HG03045 (cell line): ENCODE results near the gene LPIN1.
A peak's percentile ranks its signal among the peaks of the same experiment; 100 is the strongest.

ENCODE experiments used
- ATAC-seq: cut with Tn5 transposase; IDR thresholded peaks from one replicate; pipeline ENCODE4 v1.9.1; 2021; ENCODE audit warnings: mild to moderate bottlenecking, moderate library complexity; ENCODE audit not compliant: unreplicated experiment

Gene LPIN1

DNA sequence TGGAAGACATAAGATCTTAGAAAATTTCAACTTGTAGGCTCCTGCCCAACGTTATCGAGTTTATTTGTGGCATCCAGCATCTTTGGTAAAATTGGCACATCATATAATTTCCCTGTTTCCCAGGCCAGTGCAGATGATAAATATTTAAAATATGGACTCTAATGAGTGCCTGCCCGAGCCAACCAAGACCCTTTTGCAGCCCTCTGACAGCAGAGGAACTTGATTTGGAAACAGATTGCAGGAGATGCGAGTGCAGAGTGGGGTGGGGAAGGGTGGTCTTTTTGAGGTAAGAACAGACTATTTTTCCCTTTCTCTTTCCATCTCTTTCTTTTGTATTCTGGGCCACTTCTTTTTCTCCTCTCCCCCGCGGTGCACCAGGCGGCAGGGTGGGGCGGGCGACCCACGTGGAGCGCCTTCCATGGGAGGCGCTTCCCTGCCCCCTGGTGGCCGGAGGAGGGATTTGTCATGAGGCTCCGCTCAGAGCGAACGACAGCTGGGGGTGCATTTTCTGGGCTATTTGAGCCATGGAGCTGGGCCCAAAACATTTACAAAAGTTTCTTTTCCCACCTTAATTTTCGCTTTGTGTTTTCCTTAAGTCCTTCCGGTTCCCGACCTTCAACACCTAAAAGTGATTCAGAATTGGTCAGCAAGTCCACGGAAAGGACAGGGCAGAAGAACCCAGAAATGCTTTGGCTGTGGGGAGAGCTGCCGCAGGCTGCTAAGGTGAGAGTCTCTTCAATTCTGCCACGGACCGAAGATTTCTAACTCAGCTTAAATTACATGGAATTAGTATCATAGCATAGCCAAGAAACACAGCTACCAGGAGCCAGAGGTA lies 32.7 kb downstream of the LPIN1 start:
- peak; percentile 89 for ATAC-seq

DNA sequence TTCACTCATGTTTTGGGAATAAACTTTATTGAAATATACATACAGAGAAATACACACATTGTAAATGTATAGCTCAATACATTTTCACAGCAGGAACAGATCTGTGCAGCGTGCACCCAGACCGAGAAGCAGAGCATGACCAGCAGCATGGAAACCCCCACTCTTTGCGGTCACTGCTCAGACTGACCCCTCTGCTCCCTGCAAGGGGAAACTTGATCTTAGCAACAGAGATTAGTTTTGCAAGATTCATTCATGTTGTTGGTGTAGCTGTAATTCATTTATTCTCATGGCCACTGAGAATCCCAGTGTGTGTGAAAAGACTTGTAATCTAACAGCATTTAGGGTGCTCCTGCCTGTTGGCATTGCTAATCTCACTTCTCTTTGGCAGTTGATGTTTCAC lies 35.2 kb downstream of the LPIN1 start:
- ATAC-seq, result no peak

DNA sequence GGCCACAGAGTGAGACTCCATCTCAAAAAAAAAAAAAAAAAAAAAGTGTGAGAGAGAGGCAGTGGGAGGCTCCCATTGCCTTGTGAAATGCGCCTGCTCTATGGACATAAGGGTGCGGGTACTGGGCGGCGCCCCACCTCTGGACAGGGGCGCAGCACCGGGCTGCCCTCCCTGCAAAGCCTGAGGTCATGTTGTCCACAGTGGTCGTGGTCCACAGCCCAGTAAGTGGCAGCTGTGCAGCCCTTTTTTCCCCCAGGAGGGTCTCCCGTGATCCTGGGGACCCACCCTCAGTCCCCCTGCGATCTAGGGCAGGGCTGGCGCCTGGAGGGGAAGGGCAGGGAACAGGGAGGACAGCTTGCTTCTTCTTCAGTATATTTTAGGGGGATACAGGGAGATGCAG lies 37.8 kb downstream of the LPIN1 start:
- ATAC-seq, result no peak

DNA sequence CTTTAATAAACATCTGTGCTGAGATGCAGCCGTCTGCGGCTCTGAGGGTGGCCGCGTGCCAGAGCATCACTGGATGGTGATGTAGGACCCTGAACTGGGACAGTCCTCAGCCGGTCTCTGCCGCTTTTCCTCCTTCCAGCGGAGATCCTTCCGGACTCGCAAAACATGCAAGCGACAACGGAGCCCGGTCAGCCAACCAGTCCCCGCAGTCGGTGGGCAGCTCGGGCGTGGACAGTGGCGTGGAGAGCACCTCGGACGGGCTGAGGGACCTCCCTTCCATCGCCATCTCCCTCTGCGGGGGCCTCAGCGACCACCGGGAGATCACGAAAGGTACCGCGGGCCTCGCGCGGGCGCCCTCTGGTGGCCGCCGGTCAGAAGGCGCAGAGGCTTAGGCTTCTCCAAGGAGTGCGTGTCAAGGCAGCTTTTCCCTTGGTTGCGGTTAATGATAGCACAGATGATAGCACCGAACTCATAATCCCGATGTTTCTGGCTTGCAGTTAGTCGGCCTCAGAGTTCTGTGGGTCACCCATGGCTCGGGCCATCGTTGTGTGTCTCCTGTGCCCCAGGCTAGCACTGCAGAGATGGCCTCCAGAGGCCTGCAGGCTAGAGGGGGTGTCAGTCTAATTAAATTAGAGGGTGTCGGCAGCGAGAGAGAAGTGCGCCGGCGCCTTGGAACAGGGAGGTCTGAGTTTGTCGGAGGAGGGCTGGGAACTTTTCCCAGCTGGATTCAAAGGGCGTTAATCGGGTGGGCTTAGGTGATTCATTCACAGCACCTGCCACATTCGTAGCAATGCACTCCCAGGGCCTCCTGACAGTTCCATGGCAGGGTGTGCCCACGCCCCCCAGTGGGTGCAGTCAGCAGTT lies 38.5 kb downstream of the LPIN1 start:
- ATAC-seq, result no peak

DNA sequence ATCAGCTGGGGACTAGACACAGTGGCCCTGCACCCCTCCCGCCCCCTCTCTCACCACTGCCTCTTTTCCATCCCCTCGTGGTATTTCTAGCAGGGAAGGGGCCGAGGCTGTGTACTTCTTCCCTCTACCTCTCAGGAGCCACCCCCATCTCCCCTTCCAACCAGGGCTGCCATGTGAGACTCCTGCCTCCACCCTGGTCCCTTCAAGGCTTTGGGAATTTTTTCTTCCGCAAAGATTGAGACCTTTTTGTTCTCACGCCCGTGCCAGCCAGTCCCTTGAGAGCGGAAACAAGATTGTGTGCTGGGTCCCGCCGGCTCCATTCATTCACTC lies 39.1 kb downstream of the LPIN1 start:
- ATAC-seq, result no peak

DNA sequence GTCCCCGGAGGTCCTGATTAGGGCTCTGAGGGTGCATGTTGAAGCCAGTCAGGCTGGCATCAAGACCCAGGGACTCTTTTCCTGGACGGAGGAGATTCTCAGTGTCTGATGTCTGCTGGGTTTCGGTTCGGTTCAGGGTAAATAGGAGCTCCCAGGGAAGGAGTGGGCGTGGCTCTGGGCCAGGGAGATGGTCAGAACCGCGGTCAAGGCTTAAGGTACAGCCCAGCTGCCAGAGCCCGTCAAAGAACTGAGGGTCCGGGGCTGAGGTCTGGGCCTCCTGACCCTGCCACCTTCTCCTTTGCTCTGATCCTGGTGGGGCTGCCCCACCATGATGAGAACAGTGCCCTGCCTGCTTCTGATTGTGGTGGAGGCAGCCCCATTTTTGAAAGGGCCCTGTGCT lies 39.8 kb downstream of the LPIN1 start:
- no peak for ATAC-seq

DNA sequence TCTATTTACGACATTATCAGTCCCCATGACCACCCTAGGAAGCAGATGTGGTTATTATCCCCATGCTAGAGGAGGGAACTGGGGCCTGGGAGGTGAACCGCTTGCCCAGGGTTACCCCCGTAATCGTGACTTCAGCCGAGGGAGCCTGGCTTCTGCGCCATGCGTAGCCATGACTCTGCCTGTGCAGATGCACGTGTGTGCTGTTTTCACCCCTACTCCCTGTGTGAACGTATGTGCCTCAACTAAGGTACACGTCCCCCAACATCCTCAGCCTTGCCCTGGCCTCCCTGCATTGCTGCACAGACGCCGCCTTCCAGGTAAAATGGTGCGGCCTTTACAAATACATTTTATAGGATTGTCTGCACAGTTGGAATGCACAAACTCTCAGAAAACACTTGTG lies 40.2 kb downstream of the LPIN1 start:
- ATAC-seq, result no peak

DNA sequence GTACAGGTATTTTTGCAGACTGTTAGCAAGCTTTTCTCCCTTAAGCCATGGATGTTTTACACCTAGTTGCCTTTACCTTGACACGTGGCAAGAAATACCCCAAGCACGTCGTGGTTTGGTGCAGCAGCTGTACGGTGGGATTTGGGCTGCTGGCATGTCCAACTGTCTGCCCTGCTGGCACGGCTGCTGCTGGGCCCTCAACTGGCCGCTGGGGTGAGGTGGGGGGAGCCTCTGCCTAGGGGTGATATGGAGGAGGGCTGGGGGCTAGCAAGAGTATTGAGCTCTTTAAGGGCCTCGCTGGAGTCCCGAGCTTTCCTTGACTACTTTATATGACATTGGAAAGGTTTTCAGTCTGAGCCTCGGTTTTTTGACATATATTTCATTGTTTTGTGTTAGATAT lies 41.6 kb downstream of the LPIN1 start:
- no peak for ATAC-seq

DNA sequence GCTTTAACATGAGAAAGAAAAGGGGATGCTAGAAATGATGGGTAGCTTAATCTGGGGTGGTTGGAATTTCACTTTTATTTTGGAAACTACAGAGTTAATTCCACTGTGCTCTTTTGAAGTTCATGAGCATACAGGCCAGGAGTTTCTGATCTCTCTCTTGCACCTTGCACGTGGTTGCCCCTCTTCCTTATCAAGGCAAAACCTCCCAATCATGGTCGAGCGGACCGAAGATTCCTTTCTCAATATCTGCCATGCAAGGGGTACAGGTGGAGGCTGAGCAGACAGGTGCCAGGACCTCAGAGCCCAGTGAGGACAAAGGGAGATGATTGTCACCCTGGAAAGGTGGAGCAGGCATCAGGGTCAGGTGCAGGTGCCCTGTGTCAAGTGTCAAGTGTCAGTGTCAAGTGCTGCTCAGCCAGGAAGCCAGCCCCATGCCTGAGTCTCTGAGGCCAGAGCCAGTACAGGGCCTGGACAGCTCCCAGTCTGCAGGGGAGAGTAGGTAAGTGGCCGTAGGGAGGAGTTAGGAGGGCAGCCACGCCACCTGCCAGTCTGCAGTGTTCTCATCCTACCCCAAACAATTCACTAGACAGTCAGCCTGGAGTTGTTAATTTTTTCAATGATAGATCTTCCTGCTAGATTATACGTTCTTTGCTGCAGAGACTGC lies 42.2 kb downstream of the LPIN1 start:
- ATAC-seq, result no peak

DNA sequence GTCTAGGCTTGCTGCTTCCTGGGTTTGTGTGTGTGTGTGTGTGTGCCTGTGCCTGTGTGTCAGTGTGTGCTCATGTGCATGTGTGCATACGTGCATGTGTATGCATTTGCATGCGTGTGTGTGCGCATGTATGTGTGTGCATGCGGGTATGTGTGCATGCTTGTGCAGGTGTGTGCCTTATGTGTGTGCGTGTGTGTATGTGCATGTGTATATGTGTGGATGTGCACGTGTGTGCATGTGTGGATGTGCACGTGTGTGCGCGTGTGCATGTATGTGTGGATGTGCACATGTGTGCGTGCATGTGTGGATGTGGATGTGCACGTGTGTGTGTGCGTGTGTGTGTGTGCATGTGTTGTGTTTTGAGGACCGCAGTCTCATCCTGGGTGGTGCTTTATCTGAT lies 42.8 kb downstream of the LPIN1 start:
- ATAC-seq, result no peak

DNA sequence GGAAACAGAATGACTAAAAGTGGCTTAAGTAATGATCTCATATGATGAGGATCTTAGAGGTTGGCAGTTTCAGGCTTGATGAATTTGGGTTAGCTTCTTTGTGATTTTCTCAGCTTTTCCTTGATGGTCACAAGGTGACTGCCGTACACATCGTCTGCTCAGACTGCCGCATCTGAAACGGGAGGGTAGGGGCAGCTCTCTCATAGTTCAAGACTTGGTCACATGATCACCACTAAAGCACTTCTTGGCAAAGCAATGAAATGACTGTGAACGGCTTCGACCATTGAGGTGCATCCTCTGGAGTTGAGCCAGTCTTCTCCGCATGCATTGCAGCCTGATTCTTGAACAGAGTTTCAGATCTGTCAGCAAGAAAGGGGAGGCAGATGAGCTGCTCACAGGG lies 43.8 kb downstream of the LPIN1 start:
- no peak for ATAC-seq

DNA sequence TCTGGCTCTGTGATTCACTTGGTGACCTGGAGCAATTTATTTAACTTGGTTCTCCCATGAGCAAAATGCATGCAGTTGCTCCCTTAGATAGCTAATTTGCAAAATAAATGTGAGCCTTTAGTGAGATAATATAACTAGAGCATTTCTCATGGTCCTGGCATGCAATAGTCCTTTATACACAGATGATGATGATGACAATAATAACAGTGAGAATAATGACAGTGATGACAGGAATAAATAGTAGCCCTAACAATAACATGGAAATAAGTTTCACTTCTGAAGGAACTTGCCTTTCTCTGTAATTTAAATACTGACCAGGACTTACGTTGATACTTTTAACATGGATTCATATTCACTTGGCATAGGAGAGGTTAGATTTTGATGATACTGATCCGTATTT lies 49.2 kb downstream of the LPIN1 start:
- no peak for ATAC-seq

DNA sequence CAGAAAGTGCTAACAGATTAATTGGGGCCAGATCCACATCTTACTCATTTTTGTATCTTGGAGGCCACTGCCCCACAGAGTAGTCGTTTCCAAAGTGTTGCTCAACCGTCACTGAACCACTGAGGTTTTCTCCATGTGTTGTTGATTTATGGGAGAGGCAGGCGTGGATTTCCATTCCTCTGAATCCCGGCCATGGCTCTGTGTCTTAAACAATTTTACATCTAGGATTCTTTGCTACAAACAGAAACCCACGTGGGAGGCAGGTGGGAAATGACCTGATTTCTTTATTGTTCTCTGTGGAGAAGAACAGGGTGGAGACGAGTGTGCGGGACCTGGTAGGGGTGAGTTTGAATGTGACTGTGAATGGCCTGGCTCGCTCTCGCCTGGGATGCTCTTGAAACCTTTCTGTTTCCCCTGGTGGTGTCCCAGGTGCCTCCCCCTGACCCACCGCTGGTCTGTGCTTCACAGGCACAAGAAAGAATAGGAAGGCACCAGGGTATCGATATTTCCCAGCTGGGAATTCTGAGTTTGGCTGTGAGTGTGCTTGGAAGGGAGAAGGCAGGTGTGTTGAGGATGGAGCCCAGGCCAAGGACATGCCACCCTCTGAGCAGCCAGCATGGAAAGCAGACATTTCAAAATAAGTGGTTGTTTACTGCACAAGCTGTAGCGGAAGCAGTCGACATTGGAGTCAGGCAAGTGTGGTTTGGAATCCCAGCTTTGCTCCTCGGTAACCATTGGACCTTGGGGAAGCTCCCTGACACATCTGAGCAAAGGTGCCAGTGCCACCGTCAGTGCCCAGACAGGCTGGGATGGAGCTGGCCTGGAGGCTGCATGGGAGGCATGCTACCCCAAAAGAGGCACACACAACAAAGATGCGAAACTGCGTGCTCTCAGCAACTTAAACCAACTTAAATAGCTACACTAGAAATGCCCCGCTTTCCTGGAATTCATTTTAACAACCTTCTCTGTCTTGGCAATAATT lies 50.0 kb downstream of the LPIN1 start:
- no peak for ATAC-seq

DNA sequence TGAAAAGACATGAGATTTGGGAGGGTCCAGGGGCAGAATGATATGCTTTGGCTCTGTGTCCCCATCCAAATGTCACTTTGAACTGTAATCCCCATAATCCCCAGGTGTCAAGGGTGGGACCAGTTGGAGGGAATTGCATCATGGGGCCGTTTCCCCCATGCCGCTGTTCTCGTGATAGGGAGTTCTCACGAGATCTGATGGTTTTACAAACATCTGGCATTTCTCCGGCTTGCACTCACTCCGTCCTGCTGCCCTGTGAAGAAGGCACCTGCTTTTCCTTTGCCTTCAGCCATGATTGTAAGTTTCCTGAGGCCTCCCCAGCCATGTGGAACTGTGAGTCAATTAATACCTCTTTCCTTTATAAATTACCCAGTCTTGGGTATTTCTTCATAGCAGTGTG lies 51.4 kb downstream of the LPIN1 start:
- ATAC-seq, result no peak

DNA sequence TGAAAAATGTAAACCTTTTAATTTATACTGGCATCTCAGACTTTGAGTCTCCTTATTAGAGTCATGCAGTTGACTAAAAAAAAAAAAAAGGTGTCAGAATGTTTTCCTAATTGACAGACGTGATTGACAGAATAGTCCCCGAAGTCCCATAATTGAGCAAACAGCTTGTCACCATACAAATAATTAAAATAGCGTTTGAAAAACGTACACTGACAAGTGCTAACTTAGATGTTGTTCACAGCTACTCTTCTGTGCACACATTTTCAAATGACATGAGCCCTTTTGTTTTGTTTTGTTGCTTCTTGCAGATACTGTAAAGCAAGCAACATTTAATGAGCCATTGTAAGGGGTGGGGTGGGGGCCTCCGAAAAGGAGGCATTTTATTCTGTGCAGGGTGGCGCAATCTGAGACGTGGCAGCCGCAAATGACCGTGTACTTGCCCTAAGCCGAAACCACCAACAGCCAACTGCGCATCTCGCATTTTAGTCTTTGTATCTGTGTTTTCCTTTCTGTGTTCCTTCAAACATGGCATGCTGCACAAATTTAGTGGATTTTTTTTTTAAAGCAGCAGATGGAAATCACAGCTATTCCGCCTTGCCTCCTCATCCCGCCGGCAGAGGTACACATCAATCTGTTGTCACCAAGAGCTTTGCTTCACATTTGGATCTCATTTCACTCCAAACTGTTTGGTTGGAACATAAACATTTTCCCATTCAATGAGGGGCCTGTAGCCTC lies 52.4 kb downstream of the LPIN1 start:
- no peak for ATAC-seq

DNA sequence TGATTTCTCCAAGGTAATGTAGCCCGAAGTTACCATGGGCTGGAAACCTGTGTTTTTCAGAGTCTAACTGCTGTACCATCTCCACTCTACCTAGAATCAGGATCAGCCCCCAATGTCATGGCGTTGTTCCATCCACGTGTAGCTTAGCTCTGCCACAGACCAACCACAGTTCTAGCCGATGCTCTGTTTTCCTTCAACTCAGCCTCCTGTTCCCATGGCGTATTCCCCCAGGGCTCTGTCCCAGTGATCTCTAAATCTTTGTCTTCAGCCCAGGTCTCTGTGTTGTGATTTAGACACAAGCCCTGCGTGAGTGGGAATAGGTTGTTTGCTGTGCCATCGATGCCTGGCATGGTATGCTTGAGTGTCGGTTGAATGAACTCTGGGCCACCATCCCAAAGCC lies 53.4 kb downstream of the LPIN1 start:
- ATAC-seq, result no peak

DNA sequence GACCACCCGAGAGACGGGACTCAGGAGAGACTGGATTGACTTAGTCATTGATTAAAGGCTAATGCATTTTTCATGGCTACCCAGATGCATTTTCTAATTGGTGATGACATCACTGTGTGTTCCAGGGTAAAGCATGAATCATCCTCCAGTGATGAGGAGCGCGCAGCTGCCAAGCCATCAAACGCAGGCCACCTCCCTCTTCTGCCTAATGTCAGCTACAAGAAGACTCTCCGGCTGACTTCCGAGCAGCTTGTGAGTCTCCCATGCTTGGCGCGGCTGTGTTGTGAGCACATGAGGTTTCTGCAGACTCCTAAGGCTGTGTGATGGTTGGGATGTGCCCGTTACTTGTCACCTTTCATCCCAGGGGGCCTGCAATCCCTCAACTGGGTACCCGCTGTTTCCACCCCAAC lies 56.4 kb downstream of the LPIN1 start:
- no peak for ATAC-seq

DNA sequence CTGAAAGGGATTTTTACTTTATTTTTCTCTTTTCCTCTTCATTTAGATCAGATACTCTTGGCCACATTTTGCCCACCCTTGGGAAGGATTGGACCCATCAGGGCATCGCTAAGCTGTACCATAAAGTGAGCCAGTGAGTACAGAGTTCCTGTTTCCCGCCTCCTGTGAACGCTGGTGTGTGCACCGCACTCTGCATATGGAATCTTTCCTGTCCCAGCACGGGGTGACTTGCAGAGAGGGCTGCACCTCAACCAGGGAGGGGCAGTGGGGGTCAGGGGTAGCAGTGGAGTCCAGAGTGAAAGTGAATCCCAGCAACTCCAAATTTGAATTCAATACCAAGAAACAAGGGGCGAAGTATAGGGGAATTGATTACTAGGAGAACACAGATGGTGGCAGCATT lies 58.6 kb downstream of the LPIN1 start:
- no peak for ATAC-seq

DNA sequence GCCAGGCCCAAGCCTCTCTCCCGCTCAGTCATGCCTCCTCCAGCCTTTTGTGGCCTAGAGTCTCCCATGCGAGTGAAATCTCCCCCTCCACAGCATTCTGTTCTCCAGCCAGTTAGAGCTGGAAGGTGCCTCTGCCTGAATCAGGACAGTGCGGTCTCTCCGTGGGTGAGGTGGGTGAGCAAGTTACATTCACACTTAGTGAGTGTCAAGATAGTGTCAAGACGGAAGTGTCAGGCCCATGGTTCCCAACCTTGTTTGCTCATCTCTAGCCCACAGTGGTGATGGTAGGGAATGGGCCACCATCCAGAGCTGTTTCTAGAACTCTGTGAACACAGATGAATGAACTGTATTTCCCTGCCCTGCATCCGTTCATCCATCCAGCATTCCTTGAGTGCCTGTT lies 59.5 kb downstream of the LPIN1 start:
- ATAC-seq, result no peak
